ENCODE results near the gene ZNF691. TPM values are rescaled to one million over a fixed set of nuclear protein-coding genes. Genes with fewer than 3 reads are reported as not detected.

The ZNF691 gene, protein sequence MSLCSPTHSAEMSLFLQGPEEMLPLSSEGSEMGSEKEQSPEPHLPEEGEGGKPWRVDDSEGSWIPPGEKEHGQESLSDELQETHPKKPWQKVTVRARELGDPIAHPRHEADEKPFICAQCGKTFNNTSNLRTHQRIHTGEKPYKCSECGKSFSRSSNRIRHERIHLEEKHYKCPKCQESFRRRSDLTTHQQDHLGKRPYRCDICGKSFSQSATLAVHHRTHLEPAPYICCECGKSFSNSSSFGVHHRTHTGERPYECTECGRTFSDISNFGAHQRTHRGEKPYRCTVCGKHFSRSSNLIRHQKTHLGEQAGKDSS
- polyA plus RNA-seq (2011; rRNA removed) = 4.8 and 6.6 TPM in 2 replicates
- 4.1 and 4.9 TPM in 2 replicates for polyA plus RNA-seq (2012; cell fraction: cytosol; rRNA removed)
- 7.8 and 8.0 TPM in 2 replicates for polyA plus RNA-seq (2012; cell fraction: nucleus; rRNA removed)
- 5.4 to 6.2 TPM (median 5.5 TPM) in 3 replicates for polyA plus RNA-seq (2017; fragmentation: RNase III; extraction: RNeasy Plus Mini Kit Qiagen cat#74134 plus additional on column Dnase treatment)
- 5.2 and 5.7 TPM in 2 replicates for polyA minus RNA-seq (2011; rRNA and poly(A)+ RNA removed)

DNA sequence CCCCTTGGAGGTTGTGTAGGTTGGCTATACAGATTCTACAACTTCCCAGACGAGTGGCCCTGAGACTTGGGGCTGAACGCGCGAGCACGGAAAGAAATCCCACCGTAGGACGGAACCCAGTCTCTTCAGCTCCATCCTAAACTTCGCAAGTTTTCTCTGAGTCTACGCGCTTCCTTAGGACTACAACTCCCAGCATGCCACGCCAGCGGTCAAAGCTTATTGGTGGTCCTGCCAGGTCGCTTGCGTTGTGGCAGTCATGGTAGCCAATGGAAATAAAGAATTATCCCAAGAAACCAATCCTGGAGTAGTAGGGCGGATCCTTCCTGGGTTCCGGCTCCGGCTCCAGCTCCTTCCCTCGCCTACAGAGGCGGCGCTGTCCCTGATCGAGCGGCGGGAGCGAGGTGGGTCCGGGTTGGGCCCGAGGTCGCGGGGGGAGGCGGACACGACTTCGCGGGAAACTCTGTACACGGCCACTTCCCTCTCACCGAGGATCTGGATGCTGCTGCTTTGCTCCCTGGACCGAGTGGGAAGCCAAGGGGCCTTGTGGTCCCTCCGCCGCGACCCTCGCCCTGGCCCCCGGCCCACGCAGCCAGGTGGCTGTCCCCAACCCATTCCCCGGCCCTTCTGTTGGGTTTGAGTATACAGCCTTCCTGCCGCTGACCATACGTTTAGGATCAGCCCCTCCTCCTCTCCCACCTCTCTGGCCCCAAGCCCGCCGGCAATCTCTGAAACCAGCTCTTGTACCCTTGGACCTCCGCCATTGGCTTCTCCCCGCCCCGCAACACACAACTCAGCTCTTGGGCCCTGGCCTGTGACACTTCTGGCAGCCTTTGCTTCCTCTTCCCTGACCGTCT, at the start of gene ZNF691:
TSS of gene ZNF691 (plus strand) at position 357 of the 854 bp plus-strand sequence. CDS start 3,046 bp downstream, outside the sequence.
- H3K4me3 ChIP-seq = peak within 1 kb of the TSS; percentile 87
- CTCF ChIA-PET = interaction anchor here (0.7 to 2.3 kb wide), 10 partner anchors 8 to 227 kb away, joined by 3 to 8 read pairs (median 4); partner anchors contain the start of gene ERMAP
- peak within 1 kb of the TSS; percentile 81 for H3K4me2 ChIP-seq
- ATAC-seq = peak; percentile 100
- peak within 1 kb of the TSS; percentile 89 to 94 for H3K27ac ChIP-seq
- POLR2A ChIA-PET = interaction anchor here (0.6 to 1.6 kb wide), 7 partner anchors 12 to 79 kb away, joined by 3 to 14 read pairs (median 5); partner anchors contain the start of genes C1orf50, ERMAP, P3H1 and SVBP
- H3K9me3 ChIP-seq = peaks cover 5% of the 10 kb centered on the region; the same call in 1 of the 3 replicates
- under 1% methylated on average over 27 of the region's 50 CpGs for WGBS (ENCODE audit: missing lambda C conversion rate)
- peak; percentile 94 to 95 for DNase-seq (ENCODE audit: low read depth in 1 of 2, low spot score in 1 of 2)
- no peak for FAIRE-seq
- peaks cover 15% of the 10 kb centered on the region; the same call in 2 of the 3 replicates for H3K4me1 ChIP-seq
- TF ChIP-seq, protein P1, sequence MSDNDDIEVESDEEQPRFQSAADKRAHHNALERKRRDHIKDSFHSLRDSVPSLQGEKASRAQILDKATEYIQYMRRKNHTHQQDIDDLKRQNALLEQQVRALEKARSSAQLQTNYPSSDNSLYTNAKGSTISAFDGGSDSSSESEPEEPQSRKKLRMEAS (IDR thresholded peaks at IDR 0.05) = peak; percentile 73
- TF ChIP-seq BHLHE40 (IDR thresholded peaks at IDR 0.05; ENCODE audit: low read depth, low read length) (no peak), POLR2A (IDR thresholded peaks at IDR 0.05; ENCODE audit: low read length) (peak; percentile 39), FOSL2 (IDR thresholded peaks at IDR 0.05) (no peak), FOSL2 (CRISPR knock-in tag; IDR thresholded peaks at IDR 0.05) (no peak), JUN (IDR thresholded peaks at IDR 0.05) (peak in 1 of 2 experiments; percentile 48; a peak in 1 of 5 replicates)
- TF ChIP-seq, protein P2, sequence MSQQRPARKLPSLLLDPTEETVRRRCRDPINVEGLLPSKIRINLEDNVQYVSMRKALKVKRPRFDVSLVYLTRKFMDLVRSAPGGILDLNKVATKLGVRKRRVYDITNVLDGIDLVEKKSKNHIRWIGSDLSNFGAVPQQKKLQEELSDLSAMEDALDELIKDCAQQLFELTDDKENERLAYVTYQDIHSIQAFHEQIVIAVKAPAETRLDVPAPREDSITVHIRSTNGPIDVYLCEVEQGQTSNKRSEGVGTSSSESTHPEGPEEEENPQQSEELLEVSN (IDR thresholded peaks at IDR 0.05; ENCODE audit: borderline replicate concordance, low read depth) = peak; percentile 82
- TF ChIP-seq, protein P3, sequence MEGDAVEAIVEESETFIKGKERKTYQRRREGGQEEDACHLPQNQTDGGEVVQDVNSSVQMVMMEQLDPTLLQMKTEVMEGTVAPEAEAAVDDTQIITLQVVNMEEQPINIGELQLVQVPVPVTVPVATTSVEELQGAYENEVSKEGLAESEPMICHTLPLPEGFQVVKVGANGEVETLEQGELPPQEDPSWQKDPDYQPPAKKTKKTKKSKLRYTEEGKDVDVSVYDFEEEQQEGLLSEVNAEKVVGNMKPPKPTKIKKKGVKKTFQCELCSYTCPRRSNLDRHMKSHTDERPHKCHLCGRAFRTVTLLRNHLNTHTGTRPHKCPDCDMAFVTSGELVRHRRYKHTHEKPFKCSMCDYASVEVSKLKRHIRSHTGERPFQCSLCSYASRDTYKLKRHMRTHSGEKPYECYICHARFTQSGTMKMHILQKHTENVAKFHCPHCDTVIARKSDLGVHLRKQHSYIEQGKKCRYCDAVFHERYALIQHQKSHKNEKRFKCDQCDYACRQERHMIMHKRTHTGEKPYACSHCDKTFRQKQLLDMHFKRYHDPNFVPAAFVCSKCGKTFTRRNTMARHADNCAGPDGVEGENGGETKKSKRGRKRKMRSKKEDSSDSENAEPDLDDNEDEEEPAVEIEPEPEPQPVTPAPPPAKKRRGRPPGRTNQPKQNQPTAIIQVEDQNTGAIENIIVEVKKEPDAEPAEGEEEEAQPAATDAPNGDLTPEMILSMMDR (IDR thresholded peaks at IDR 0.05) = no peak
- TF ChIP-seq, protein P4, sequence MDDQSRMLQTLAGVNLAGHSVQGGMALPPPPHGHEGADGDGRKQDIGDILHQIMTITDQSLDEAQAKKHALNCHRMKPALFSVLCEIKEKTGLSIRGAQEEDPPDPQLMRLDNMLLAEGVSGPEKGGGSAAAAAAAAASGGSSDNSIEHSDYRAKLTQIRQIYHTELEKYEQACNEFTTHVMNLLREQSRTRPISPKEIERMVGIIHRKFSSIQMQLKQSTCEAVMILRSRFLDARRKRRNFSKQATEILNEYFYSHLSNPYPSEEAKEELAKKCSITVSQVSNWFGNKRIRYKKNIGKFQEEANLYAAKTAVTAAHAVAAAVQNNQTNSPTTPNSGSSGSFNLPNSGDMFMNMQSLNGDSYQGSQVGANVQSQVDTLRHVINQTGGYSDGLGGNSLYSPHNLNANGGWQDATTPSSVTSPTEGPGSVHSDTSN (IDR thresholded peaks at IDR 0.05) = peak; percentile 92

DNA sequence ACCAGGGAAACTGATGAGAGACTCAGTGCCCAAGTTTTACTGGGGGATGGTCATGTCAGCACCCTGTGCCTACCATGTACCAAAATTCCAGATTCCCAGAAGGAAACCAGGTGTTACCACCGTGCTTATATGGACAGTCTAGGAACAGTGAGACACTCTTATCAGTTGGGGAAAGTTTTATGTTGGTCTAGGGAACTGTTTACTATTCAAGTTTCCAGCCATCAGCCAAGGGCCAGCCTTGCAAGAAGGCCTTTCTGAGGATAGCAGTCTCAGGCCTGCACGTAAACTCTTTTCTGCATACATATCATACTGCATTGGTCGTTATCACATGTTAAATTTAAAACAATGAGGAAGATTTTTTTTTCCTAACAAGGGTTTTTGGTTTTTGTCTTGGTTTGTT, 49.0 kb upstream of the ZNF691 start:
- TF ChIP-seq MAFK (IDR thresholded peaks at IDR 0.05; ENCODE audit: partially characterized antibody) (no peak), RCOR1 (IDR thresholded peaks at IDR 0.05; ENCODE audit: low read depth, low read length) (no peak)
- CTCF ChIA-PET = interaction anchor here (1.2 kb wide), 1 partner anchor 20 kb away, joined by 3 read pairs; no protein-coding TSS in a partner anchor
- Histone ChIP-seq H3K9me3 (no peaks in the 10 kb centered on the region), H3K4me3 (no peak overlapping the region), H3K4me1 (no peaks in the 10 kb centered on the region), H3K4me2 (no peak overlapping the region), H3K27ac (no peak overlapping the region)
- ATAC-seq (no peak), DNase-seq (ENCODE audit: low read depth in 1 of 2, low spot score in 1 of 2) (no peak), FAIRE-seq (no peak)
- POLR2A ChIA-PET = no interaction called here
- WGBS (ENCODE audit: missing lambda C conversion rate) = 71% methylated on average over 3 of the region's 3 CpGs

DNA sequence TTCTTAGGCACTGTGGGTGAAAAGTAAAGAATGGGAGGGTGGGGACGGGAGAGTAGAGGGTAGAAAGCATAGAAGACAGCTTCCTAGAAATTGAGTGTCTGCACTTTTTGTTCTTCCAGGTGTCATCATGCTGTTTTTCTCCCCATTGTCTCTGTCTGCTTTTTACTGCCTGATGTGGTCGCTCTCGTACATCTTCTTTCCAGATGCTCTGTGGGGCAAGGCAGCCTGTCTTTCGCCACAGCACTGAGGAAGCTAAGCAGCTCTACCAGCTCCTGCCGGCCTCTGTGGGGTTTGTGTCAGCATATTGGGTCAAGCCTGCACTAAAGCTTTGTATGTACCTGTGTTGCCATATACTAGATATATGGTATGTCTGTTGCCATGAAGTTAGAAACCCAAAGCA, 48.4 kb upstream of the ZNF691 start:
- no peak overlapping the region for H3K27ac ChIP-seq
- FAIRE-seq = no peak
- WGBS (ENCODE audit: missing lambda C conversion rate) = 78% methylated on average over 5 of the region's 5 CpGs
- TF ChIP-seq KDM1A (IDR thresholded peaks at IDR 0.05; ENCODE audit: low read depth) = no peak
- H3K4me1 ChIP-seq = no peaks in the 10 kb centered on the region
- no peaks in the 10 kb centered on the region for H3K9me3 ChIP-seq
- ChIA-PET POLR2A (no interaction called here), CTCF (interaction anchor here (1.2 kb wide), 1 partner anchor 21 kb away, joined by 3 read pairs; no protein-coding TSS in a partner anchor)
- no peak overlapping the region for H3K4me2 ChIP-seq
- no peak for ATAC-seq
- no peak overlapping the region for H3K4me3 ChIP-seq
- no peak for DNase-seq (ENCODE audit: low read depth in 1 of 2, low spot score in 1 of 2)

Measured in A549 (cell line).